HepG2 (cell line): ENCODE results near the gene AIF1. TPM values are rescaled to one million over a fixed set of nuclear protein-coding genes. Genes with fewer than 3 reads are reported as not detected.

Experiments used
- CREBL2 ChIP-seq: sonication (generic); formaldehyde crosslinking; IDR thresholded peaks from 2 replicates; pipeline ENCODE4 v1.8.1; 2023; ENCODE audit warnings: missing genetic modification reagents, mild to moderate bottlenecking, borderline replicate concordance
- EZH2 ChIP-seq: conservative IDR thresholded peaks from 2 replicates; pipeline ENCODE4 v1.6.1; 2012; ENCODE audit warnings: mild to moderate bottlenecking, low read depth, low read length, moderate library complexity
- IRF2 ChIP-seq: IDR thresholded peaks from 2 replicates; pipeline ENCODE4 v1.6.1; 2018; ENCODE audit warnings: missing genetic modification reagents, missing compliant biosample characterization
- KLF16 ChIP-seq, 2 experiments: sonication (generic) in 1 of 2; formaldehyde crosslinking in 1 of 2; IDR thresholded peaks; 2 replicates each; pipeline versions ENCODE4 v1.6.1 to v1.8.0; 2016 to 2023; ENCODE audit warnings: missing genetic modification reagents in 2 of 2, missing compliant biosample characterization in 1 of 2
- KLF9 ChIP-seq: IDR thresholded peaks from 2 replicates; pipeline ENCODE4 v1.6.1; 2016; ENCODE audit warnings: low read depth
- NCOA5 ChIP-seq: sonication (generic); formaldehyde crosslinking; IDR thresholded peaks from 2 replicates; pipeline ENCODE4 v1.4.0; 2020; ENCODE audit warnings: missing genetic modification reagents
- NFYC ChIP-seq: IDR thresholded peaks from 2 replicates; pipeline ENCODE4 v1.6.1; 2016; ENCODE audit warnings: missing genetic modification reagents, missing compliant biosample characterization
- NR2F1 ChIP-seq, 2 experiments: fragments of 450-650 bp in 1 of 2; formaldehyde crosslinking in 1 of 2; IDR thresholded peaks; 2 replicates each; pipeline versions ENCODE4 v1.5.0 to v1.6.1; 2016 to 2020; ENCODE audit warnings: mild to moderate bottlenecking in 1 of 2, missing compliant biosample characterization in 1 of 2, missing genetic modification reagents in 1 of 2, moderate library complexity in 1 of 2
- PHF21A ChIP-seq: sonication (generic); formaldehyde crosslinking; IDR thresholded peaks from 2 replicates; pipeline ENCODE4 v1.5.0; 2020; ENCODE audit warnings: mild to moderate bottlenecking, missing genetic modification reagents
- POLR2AphosphoS5 ChIP-seq: IDR thresholded peaks from 2 replicates; pipeline ENCODE4 v1.6.1; 2012; ENCODE audit warnings: low read depth, low read length
- PRDM4 ChIP-seq: sonication (generic); formaldehyde crosslinking; IDR thresholded peaks from 2 replicates; pipeline ENCODE4 v1.9.0; 2021; ENCODE audit warnings: missing genetic modification reagents, borderline replicate concordance
- REL ChIP-seq: sonication (generic); formaldehyde crosslinking; conservative IDR thresholded peaks from 2 replicates; pipeline ENCODE4 v1.8.0; 2022; ENCODE audit warnings: mild to moderate bottlenecking, missing genetic modification reagents, moderate library complexity
- SRF ChIP-seq: IDR thresholded peaks from 2 replicates; pipeline ENCODE4 v1.6.1; 2011; ENCODE audit warnings: mild to moderate bottlenecking, low read depth, low read length, moderate library complexity
- STAG1 ChIP-seq: sonication (generic); formaldehyde crosslinking; IDR thresholded peaks from 2 replicates; pipeline ENCODE4 v1.4.0; 2020; ENCODE audit warnings: missing genetic modification reagents
- TAF15 ChIP-seq: fragments of 200-400 bp; formaldehyde crosslinking; IDR thresholded peaks from one replicate; pipeline ENCODE4 v1.6.1; 2018; ENCODE audit warnings: mild to moderate bottlenecking, low read depth, low read length; ENCODE audit not compliant: poor library complexity, severe bottlenecking
- TBL1XR1 ChIP-seq: fragments of 150-350 bp; IDR thresholded peaks from 2 replicates; pipeline ENCODE4 v1.6.1; 2014; ENCODE audit warnings: borderline replicate concordance, low read length; ENCODE audit not compliant: partially characterized antibody
- ZBTB20 ChIP-seq: sonication (generic); formaldehyde crosslinking; IDR thresholded peaks from 2 replicates; pipeline ENCODE4 v1.8.1; 2023; ENCODE audit warnings: missing genetic modification reagents, low read depth, mild to moderate bottlenecking, borderline replicate concordance
- ZBTB3 ChIP-seq: sonication (generic); formaldehyde crosslinking; IDR thresholded peaks from 2 replicates; pipeline ENCODE4 v1.4.0; 2020; ENCODE audit warnings: low read depth, mild to moderate bottlenecking, moderate library complexity, missing genetic modification reagents, borderline replicate concordance
- ZFP1 ChIP-seq: IDR thresholded peaks from 2 replicates; pipeline ENCODE4 v1.6.1; 2016
- ZFP36L2 ChIP-seq: sonication (generic); formaldehyde crosslinking; IDR thresholded peaks from 2 replicates; pipeline ENCODE4 v1.4.0; 2020; ENCODE audit warnings: missing genetic modification reagents
- ZNF205 ChIP-seq: IDR thresholded peaks from 2 replicates; pipeline ENCODE4 v1.6.1; 2018; ENCODE audit warnings: missing biosample characterization, missing genetic modification reagents
- ZNF296 ChIP-seq: sonication (generic); formaldehyde crosslinking; conservative IDR thresholded peaks from 2 replicates; pipeline ENCODE4 v1.5.0; 2020; ENCODE audit warnings: mild to moderate bottlenecking, missing genetic modification reagents
- ZNF335 ChIP-seq: sonication (generic); formaldehyde crosslinking; IDR thresholded peaks from 2 replicates; pipeline ENCODE4 v1.4.0; 2020; ENCODE audit warnings: missing genetic modification reagents
- ZNF33A ChIP-seq: sonication (generic); formaldehyde crosslinking; IDR thresholded peaks from 2 replicates; pipeline ENCODE4 v1.5.1; 2020; ENCODE audit warnings: missing genetic modification reagents, mild to moderate bottlenecking, moderate library complexity, borderline replicate concordance
- ZNF556 ChIP-seq: sonication (generic); formaldehyde crosslinking; IDR thresholded peaks from 2 replicates; pipeline ENCODE4 v1.4.0; 2020; ENCODE audit warnings: mild to moderate bottlenecking, missing genetic modification reagents, borderline replicate concordance
- ZNF605 ChIP-seq: sonication (generic); formaldehyde crosslinking; IDR thresholded peaks from 2 replicates; pipeline ENCODE4 v1.8.0; 2022; ENCODE audit warnings: mild to moderate bottlenecking, missing genetic modification reagents
- ZNF607 ChIP-seq: sonication (generic); formaldehyde crosslinking; IDR thresholded peaks from 2 replicates; pipeline ENCODE4 v1.5.1; 2020; ENCODE audit warnings: missing genetic modification reagents, mild to moderate bottlenecking, borderline replicate concordance
- ZNF670 ChIP-seq: sonication (generic); formaldehyde crosslinking; IDR thresholded peaks from 2 replicates; pipeline ENCODE4 v1.8.0; 2022; ENCODE audit warnings: mild to moderate bottlenecking, missing genetic modification reagents, borderline replicate concordance
- ZNF761 ChIP-seq: sonication (generic); formaldehyde crosslinking; conservative IDR thresholded peaks from 2 replicates; pipeline ENCODE4 v1.4.0; 2020; ENCODE audit warnings: mild to moderate bottlenecking, missing genetic modification reagents
- polyA plus RNA-seq, 8 experiments: library from polyadenylated mRNA; depleted of rRNA in 3 of 8; stranded (reverse) in 7 of 8; unstranded in 1 of 8; fragments of >200 nt; fragmentation: Illumina TruSeq in 4 of 8; extraction: Trizol in 4 of 8; gene quantifications; 2 replicates each; pipeline versions ENCODE4 v1.2.1 to v1.2.3, GENCODE V29; 2011 to 2016; ENCODE audit warnings: low read depth in 4 of 8, missing spikeins in 1 of 8, mixed read lengths in 1 of 8; ENCODE audit not compliant: insufficient read depth in 1 of 8
- total RNA-seq, 5 experiments: library from RNA; depleted of rRNA; stranded (reverse); fragments of >200 nt; fragmentation: Illumina TruSeq; extraction: Trizol; gene quantifications; 2 replicates each; pipeline ENCODE4 v1.2.3, GENCODE V29; 2016; ENCODE audit warnings: low read depth in 1 of 5

The AIF1 gene
- total and polyA plus RNA-seq, 2 of the 13 experiments (the other 11 are each of a cell fraction or from before 2014, with no cell fraction given), result 1.5 TPM; not detected in 1

GRCh38 chr6:31652925-31653724 lies 38.1 kb downstream of the AIF1 start (continued):
- no peak for TF ChIP-seq PRDM4 (CRISPR knock-in tag)
- 0 out of 2 replicates have a peak, but pooled peaks have one; percentile 16 for TF ChIP-seq ZBTB20 (CRISPR knock-in tag)
- no peak for TF ChIP-seq TBL1XR1
- TF ChIP-seq KLF16 (CRISPR knock-in tag; IDR thresholded peaks at IDR 0.05), result no peak; a peak in 2 of 4 replicates
- TF ChIP-seq ZNF296 (CRISPR knock-in tag), result no peak
- no peak for TF ChIP-seq SRF
- TF ChIP-seq CREBL2 (CRISPR knock-in tag), result no peak
- no peak for TF ChIP-seq EZH2
- TF ChIP-seq PHF21A (CRISPR knock-in tag), result peak; percentile 33; the same call in 1 of the 2 replicates
- no peak for TF ChIP-seq TAF15
- TF ChIP-seq ZNF556 (CRISPR knock-in tag), result peak; percentile 41; the same call in 1 of the 2 replicates
- 0 out of 2 replicates have a peak, but pooled peaks have one; percentile 19 for TF ChIP-seq REL (CRISPR knock-in tag)
- TF ChIP-seq ZNF607 (CRISPR knock-in tag), result no peak
- TF ChIP-seq ZFP1 (CRISPR knock-in tag), result 0 out of 2 replicates have a peak, but pooled peaks have one; percentile 4
- TF ChIP-seq ZNF670 (CRISPR knock-in tag), result peak; percentile 68; the same call in 1 of the 2 replicates
- peak; percentile 17; the same call in 1 of the 2 replicates for TF ChIP-seq ZNF761 (CRISPR knock-in tag)
- TF ChIP-seq POLR2AphosphoS5, result peak; percentile 95
- TF ChIP-seq ZNF335 (CRISPR knock-in tag), result peak; percentile 98
- TF ChIP-seq KLF9, result no peak
- TF ChIP-seq IRF2 (CRISPR knock-in tag), result peak; percentile 13; the same call in 1 of the 2 replicates
- TF ChIP-seq ZBTB3 (CRISPR knock-in tag), result peak; percentile 5
- 0 out of 2 replicates have a peak, but pooled peaks have one; percentile 20 for TF ChIP-seq ZNF33A (CRISPR knock-in tag)
- TF ChIP-seq NFYC (CRISPR knock-in tag), result peak; percentile 17; the same call in 1 of the 2 replicates
- TF ChIP-seq ZNF205 (CRISPR knock-in tag), result no peak
- TF ChIP-seq NCOA5, result no peak
- no peak for TF ChIP-seq ZFP36L2
- peak; percentile 58 for TF ChIP-seq ZNF605
- TF ChIP-seq STAG1 (CRISPR knock-in tag), result peak; percentile 36; the same call in 1 of the 2 replicates
- peak in 1 of 2 experiments; percentile 16; a peak in 1 of 4 replicates for TF ChIP-seq NR2F1 (CRISPR knock-in tag; IDR thresholded peaks at IDR 0.05)
